GM18511 (cell line): ENCODE results near the gene CCS.
"Not testable (repeated sequence)": the region's sequence is repeated elsewhere in the genome, so short reads cannot be mapped to it uniquely, and the experiment has no call there.

Experiments
- ATAC-seq: cut with Tn5 transposase; IDR thresholded peaks from one replicate; pipeline ENCODE4 v1.9.1; 2021; ENCODE audit warnings: mild to moderate bottlenecking, moderate library complexity; ENCODE audit not compliant: unreplicated experiment

Gene CCS

GRCh38 chr11:66561178-66561974, 31.6 kb upstream of the CCS start:
- no peak for ATAC-seq

GRCh38 chr11:66561975-66562248, 31.1 kb upstream of the CCS start:
- ATAC-seq, result no peak

GRCh38 chr11:66562275-66562674, 30.7 kb upstream of the CCS start:
- ATAC-seq, result no peak

GRCh38 chr11:66562907-66563583, 29.9 kb upstream of the CCS start:
- no peak for ATAC-seq

GRCh38 chr11:66563832-66564231, 29.2 kb upstream of the CCS start:
- ATAC-seq, result no peak

GRCh38 chr11:66564538-66564937, 28.4 kb upstream of the CCS start:
- ATAC-seq, result no peak

- ATAC-seq, result no peak
Observed at GRCh38 chr11:66564984-66565383, 28.0 kb upstream of the CCS start.

GRCh38 chr11:66566221-66566620, 26.8 kb upstream of the CCS start:
- no peak for ATAC-seq

GRCh38 chr11:66567787-66568123, 25.2 kb upstream of the CCS start:
- ATAC-seq, result no peak

GRCh38 chr11:66568124-66568916, 24.7 kb upstream of the CCS start, which contains the start of gene CTSF:
CTSF (minus strand) TSS chr11:66568606; CDS start chr11:66568486, 120 bp downstream.
- no peak for ATAC-seq

- no peak for ATAC-seq
Observed at GRCh38 chr11:66569076-66569475, 23.9 kb upstream of the CCS start.

- ATAC-seq, result no peak
Observed at GRCh38 chr11:66570079-66570849, 22.7 kb upstream of the CCS start.

GRCh38 chr11:66570850-66571180, 22.2 kb upstream of the CCS start:
- ATAC-seq, result no peak

GRCh38 chr11:66579017-66579606, 13.9 kb upstream of the CCS start:
- no peak for ATAC-seq

GRCh38 chr11:66580803-66581202, 12.2 kb upstream of the CCS start:
- no peak for ATAC-seq

- no peak for ATAC-seq
Observed at GRCh38 chr11:66581261-66581660, 11.7 kb upstream of the CCS start.

- ATAC-seq, result not testable (repeated sequence)
Observed at GRCh38 chr11:66582565-66583147, 10.3 kb upstream of the CCS start.

- not testable (repeated sequence) for ATAC-seq
Observed at GRCh38 chr11:66585447-66585846, 7.5 kb upstream of the CCS start.

GRCh38 chr11:66586136-66586535, 6.8 kb upstream of the CCS start:
- ATAC-seq, result no peak

GRCh38 chr11:66589315-66589714, 3.7 kb upstream of the CCS start:
- not testable (repeated sequence) for ATAC-seq
